HCT116 (cell line): ENCODE data around the gene CCNB2.
"Not testable (repeated sequence)": the region's sequence is repeated elsewhere in the genome, so short reads cannot be mapped to it uniquely, and the experiment has no call there.

ENCODE experiments used
- FOSL1 ChIP-seq: IDR thresholded peaks from 2 replicates; pipeline ENCODE4 v1.6.1; 2012; ENCODE audit warnings: low read depth
- TF ChIP-seq, protein P1 (sequence below), 3 experiments: fragments of 200-600 bp in 1 of 3; sonication (generic) in 1 of 3; IDR thresholded peaks in 2 of 3; conservative IDR thresholded peaks in 1 of 3; 2 replicates each; pipeline ENCODE4 v1.5.1; 2012 to 2017; ENCODE audit warnings: low read depth in 2 of 3, low read length in 2 of 3, antibody characterized with exemption in 1 of 3, borderline replicate concordance in 1 of 3, control low read depth in 1 of 3, mild to moderate bottlenecking in 1 of 3, mixed read lengths in 1 of 3, mixed run types in 1 of 3, moderate library complexity in 1 of 3; ENCODE audit not compliant: insufficient read depth in 1 of 3

DNA sequence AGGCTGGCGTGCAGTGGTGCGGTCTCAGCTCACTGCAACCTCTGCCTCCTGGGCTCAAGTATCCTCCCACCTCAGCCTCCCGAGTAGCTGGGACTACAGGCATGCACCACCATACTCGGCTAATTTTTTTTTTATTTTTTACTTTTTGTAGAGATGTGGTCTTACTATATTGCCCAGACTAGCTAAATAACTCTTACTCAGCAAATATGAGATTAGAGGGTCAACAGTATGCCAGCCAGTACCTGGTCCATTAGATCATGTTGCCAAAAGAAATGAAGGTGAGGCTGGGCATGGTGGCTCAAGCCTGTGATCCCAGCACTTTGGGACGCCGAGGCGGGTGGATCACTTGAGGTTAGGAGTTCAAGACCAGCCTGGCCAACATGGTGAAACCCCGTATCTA lies 57.1 kb downstream of the CCNB2 start:
- TF ChIP-seq, protein P1, sequence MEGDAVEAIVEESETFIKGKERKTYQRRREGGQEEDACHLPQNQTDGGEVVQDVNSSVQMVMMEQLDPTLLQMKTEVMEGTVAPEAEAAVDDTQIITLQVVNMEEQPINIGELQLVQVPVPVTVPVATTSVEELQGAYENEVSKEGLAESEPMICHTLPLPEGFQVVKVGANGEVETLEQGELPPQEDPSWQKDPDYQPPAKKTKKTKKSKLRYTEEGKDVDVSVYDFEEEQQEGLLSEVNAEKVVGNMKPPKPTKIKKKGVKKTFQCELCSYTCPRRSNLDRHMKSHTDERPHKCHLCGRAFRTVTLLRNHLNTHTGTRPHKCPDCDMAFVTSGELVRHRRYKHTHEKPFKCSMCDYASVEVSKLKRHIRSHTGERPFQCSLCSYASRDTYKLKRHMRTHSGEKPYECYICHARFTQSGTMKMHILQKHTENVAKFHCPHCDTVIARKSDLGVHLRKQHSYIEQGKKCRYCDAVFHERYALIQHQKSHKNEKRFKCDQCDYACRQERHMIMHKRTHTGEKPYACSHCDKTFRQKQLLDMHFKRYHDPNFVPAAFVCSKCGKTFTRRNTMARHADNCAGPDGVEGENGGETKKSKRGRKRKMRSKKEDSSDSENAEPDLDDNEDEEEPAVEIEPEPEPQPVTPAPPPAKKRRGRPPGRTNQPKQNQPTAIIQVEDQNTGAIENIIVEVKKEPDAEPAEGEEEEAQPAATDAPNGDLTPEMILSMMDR (IDR thresholded peaks at IDR 0.05 in 2 of 3, conservative IDR thresholded peaks at IDR 0.05 in 1 of 3; ENCODE audit: borderline replicate concordance in 1 of 3, insufficient read depth in 1 of 3, low read depth in 2 of 3, low read length in 2 of 3) = not testable (repeated sequence)
- TF ChIP-seq FOSL1 = not testable (repeated sequence)
